ENCODE measurements around the gene RPL5. TPM values are rescaled to one million over a fixed set of nuclear protein-coding genes. Genes with fewer than 3 reads are reported as not detected.

RPL5 gene
- total and polyA plus RNA-seq, 9 of the 15 experiments (the other 6 are each of a cell fraction or from before 2014, with no cell fraction given): 1,467 to 4,252 (median 2,454) TPM

DNA sequence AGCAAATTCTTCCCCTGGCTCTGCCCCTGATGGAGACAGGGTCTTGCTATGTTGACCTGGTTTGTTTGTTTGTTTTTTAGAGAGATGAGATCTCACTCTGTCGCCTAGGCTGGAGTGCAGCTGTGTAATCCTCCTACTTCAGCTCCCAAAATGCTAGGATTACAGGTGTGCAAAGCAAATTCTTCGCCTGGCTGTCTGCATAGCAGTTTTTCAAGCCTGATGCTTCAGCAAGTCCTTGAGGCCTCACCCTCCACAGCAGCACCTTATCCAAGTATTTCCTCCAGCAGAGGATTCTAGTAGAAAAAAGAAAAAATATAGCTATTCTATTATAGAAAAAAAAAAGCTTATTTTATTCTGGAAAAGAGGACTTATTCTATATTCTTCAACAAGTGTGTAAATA, 15.1 kb upstream of the RPL5 start (continued):
- TF ChIP-seq, protein P1, sequence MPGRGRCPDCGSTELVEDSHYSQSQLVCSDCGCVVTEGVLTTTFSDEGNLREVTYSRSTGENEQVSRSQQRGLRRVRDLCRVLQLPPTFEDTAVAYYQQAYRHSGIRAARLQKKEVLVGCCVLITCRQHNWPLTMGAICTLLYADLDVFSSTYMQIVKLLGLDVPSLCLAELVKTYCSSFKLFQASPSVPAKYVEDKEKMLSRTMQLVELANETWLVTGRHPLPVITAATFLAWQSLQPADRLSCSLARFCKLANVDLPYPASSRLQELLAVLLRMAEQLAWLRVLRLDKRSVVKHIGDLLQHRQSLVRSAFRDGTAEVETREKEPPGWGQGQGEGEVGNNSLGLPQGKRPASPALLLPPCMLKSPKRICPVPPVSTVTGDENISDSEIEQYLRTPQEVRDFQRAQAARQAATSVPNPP (IDR thresholded peaks at IDR 0.05; ENCODE audit: borderline replicate concordance, insufficient read depth, insufficient read length): no peak
- TF ChIP-seq PTTG1 (tag; IDR thresholded peaks at IDR 0.05; ENCODE audit: low read depth): no peak
- TF ChIP-seq, protein P2, sequence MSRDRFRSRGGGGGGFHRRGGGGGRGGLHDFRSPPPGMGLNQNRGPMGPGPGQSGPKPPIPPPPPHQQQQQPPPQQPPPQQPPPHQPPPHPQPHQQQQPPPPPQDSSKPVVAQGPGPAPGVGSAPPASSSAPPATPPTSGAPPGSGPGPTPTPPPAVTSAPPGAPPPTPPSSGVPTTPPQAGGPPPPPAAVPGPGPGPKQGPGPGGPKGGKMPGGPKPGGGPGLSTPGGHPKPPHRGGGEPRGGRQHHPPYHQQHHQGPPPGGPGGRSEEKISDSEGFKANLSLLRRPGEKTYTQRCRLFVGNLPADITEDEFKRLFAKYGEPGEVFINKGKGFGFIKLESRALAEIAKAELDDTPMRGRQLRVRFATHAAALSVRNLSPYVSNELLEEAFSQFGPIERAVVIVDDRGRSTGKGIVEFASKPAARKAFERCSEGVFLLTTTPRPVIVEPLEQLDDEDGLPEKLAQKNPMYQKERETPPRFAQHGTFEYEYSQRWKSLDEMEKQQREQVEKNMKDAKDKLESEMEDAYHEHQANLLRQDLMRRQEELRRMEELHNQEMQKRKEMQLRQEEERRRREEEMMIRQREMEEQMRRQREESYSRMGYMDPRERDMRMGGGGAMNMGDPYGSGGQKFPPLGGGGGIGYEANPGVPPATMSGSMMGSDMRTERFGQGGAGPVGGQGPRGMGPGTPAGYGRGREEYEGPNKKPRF (IDR thresholded peaks at IDR 0.05; ENCODE audit: low read depth, low read length): no peak
- no peak for TF ChIP-seq NFIC (IDR thresholded peaks at IDR 0.05)
- no peak for TF ChIP-seq TSC22D4 (tag; IDR thresholded peaks at IDR 0.05)
- TF ChIP-seq MEF2A (IDR thresholded peaks at IDR 0.05; ENCODE audit: control insufficient read depth, low read depth, low read length): no peak
- TF ChIP-seq, protein P3, sequence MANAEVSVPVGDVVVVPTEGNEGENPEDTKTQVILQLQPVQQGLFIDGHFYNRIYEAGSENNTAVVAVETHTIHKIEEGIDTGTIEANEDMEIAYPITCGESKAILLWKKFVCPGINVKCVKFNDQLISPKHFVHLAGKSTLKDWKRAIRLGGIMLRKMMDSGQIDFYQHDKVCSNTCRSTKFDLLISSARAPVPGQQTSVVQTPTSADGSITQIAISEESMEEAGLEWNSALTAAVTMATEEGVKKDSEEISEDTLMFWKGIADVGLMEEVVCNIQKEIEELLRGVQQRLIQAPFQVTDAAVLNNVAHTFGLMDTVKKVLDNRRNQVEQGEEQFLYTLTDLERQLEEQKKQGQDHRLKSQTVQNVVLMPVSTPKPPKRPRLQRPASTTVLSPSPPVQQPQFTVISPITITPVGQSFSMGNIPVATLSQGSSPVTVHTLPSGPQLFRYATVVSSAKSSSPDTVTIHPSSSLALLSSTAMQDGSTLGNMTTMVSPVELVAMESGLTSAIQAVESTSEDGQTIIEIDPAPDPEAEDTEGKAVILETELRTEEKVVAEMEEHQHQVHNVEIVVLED (CRISPR knock-in tag; IDR thresholded peaks at IDR 0.05): no peak
- no peak for TF ChIP-seq KAT8 (IDR thresholded peaks at IDR 0.05; ENCODE audit: low read depth)
- TF ChIP-seq ZKSCAN1 (IDR thresholded peaks at IDR 0.05; ENCODE audit: low read depth, low read length): no peak

Data from K562 (cell line).